ENCODE measurements around the gene KCNMB2. TPM values are rescaled to one million over a fixed set of nuclear protein-coding genes. Genes with fewer than 3 reads are reported as not detected.

KCNMB2 gene
- polyA plus RNA-seq, 1 donor (not counting 4 experiments of a cell fraction or from before 2014, with no cell fraction given) = not detected

GRCh38 chr3:178658694-178659325 lies 122.6 kb downstream of the KCNMB2 start:
- FAIRE-seq (no peak), DNase-seq (ENCODE audit: low read depth, low spot score) (no peak)
- Histone ChIP-seq H3K9ac (ENCODE audit: control insufficient read depth, extremely low read depth, insufficient read depth, low read length) (no peak overlapping the region), H3K79me2 (ENCODE audit: control insufficient read depth, insufficient read depth, low read length) (no peaks in the 10 kb centered on the region), H3K4me1 (ENCODE audit: control insufficient read depth, extremely low read depth, insufficient read depth, low read length) (no peaks in the 10 kb centered on the region), H3K9me1 (ENCODE audit: control insufficient read depth, extremely low read depth, insufficient read depth, low read length) (no peaks in the 10 kb centered on the region), H2AFZ (ENCODE audit: control insufficient read depth, low read length) (no peak overlapping the region), H3K27ac (ENCODE audit: control insufficient read depth, insufficient read depth, low read length) (no peak overlapping the region), H3K9me3 (ENCODE audit: control insufficient read depth, low read depth, low read length) (no peaks in the 10 kb centered on the region), H4K20me1 (ENCODE audit: control insufficient read depth, extremely low read depth, insufficient read depth, low read length) (no peaks in the 10 kb centered on the region), H3K4me2 (ENCODE audit: control insufficient read depth, extremely low read depth, insufficient read depth, low read depth, low read length) (no peak overlapping the region), H3K27me3 (ENCODE audit: control insufficient read depth, extremely low read depth, insufficient read depth, low read length) (no peaks in the 10 kb centered on the region), H3K4me3 (ENCODE audit: control insufficient read depth in 2 of 3, extremely low read depth in 1 of 3, insufficient read depth in 2 of 3, low read depth in 1 of 3, low read length in 3 of 3) (no peak overlapping the region), H3K36me3 (ENCODE audit: control insufficient read depth in 2 of 2, extremely low read depth in 1 of 2, insufficient read depth in 2 of 2, low read length in 2 of 2) (no peaks in the 10 kb centered on the region)
- dilution Hi-C loops (cut with MboI; ENCODE audit: extremely low pct_ligation_motif_present, low sequenced_read_pairs) = no loop called here
- TF ChIP-seq EZH2 (IDR thresholded peaks at IDR 0.05; ENCODE audit: low read length) = no peak
- no peak for TF ChIP-seq CTCF (optimal IDR thresholded peaks at IDR 0.05 in 1 of 3, IDR thresholded peaks at IDR 0.05 in 1 of 3, conservative IDR thresholded peaks at IDR 0.05 in 1 of 3; ENCODE audit: extremely low read depth in 1 of 3, insufficient read depth in 2 of 3, low read length in 3 of 3)

GRCh38 chr3:178663201-178663934 lies 127.1 kb downstream of the KCNMB2 start:
- TF ChIP-seq CTCF (optimal IDR thresholded peaks at IDR 0.05 in 1 of 3, IDR thresholded peaks at IDR 0.05 in 1 of 3, conservative IDR thresholded peaks at IDR 0.05 in 1 of 3; ENCODE audit: extremely low read depth in 1 of 3, insufficient read depth in 2 of 3, low read length in 3 of 3) (no peak), EZH2 (IDR thresholded peaks at IDR 0.05; ENCODE audit: low read length) (no peak)
- dilution Hi-C loops (cut with MboI; ENCODE audit: extremely low pct_ligation_motif_present, low sequenced_read_pairs) = no loop called here
- no peaks in the 10 kb centered on the region for H3K9me1 ChIP-seq (ENCODE audit: control insufficient read depth, extremely low read depth, insufficient read depth, low read length)
- no peaks in the 10 kb centered on the region for H3K9me3 ChIP-seq (ENCODE audit: control insufficient read depth, low read depth, low read length)
- H4K20me1 ChIP-seq (ENCODE audit: control insufficient read depth, extremely low read depth, insufficient read depth, low read length) = no peaks in the 10 kb centered on the region
- no peak overlapping the region for H3K4me3 ChIP-seq (ENCODE audit: control insufficient read depth in 2 of 3, extremely low read depth in 1 of 3, insufficient read depth in 2 of 3, low read depth in 1 of 3, low read length in 3 of 3)
- DNase-seq (ENCODE audit: low read depth, low spot score) (no peak), FAIRE-seq (no peak)
- no peaks in the 10 kb centered on the region for H3K27me3 ChIP-seq (ENCODE audit: control insufficient read depth, extremely low read depth, insufficient read depth, low read length)
- H2AFZ ChIP-seq (ENCODE audit: control insufficient read depth, low read length) = no peak overlapping the region
- H3K4me1 ChIP-seq (ENCODE audit: control insufficient read depth, extremely low read depth, insufficient read depth, low read length) = no peaks in the 10 kb centered on the region
- H3K9ac ChIP-seq (ENCODE audit: control insufficient read depth, extremely low read depth, insufficient read depth, low read length) = no peak overlapping the region
- H3K36me3 ChIP-seq (ENCODE audit: control insufficient read depth in 2 of 2, extremely low read depth in 1 of 2, insufficient read depth in 2 of 2, low read length in 2 of 2) = no peaks in the 10 kb centered on the region
- no peak overlapping the region for H3K27ac ChIP-seq (ENCODE audit: control insufficient read depth, insufficient read depth, low read length)
- H3K4me2 ChIP-seq (ENCODE audit: control insufficient read depth, extremely low read depth, insufficient read depth, low read depth, low read length) = no peak overlapping the region
- no peaks in the 10 kb centered on the region for H3K79me2 ChIP-seq (ENCODE audit: control insufficient read depth, insufficient read depth, low read length)

Data from keratinocyte (primary cell).